Endothelial cell (in vitro differentiated cells): ENCODE measurements around the gene IGF2BP2. TPM values are rescaled to one million over a fixed set of nuclear protein-coding genes. Genes with fewer than 3 reads are reported as not detected.

Experiments
- DNase-seq: peaks from one replicate; pipeline ENCODE4 v3.0.0; 2021; ENCODE audit warnings: low spot score
- H3K27ac Mint-ChIP-seq: one replicate; pipeline ENCODE4 v1.8.0; 2021; ENCODE audit warnings: mixed read lengths, inconsistent platforms; ENCODE audit not compliant: unreplicated experiment
- H3K27me3 Mint-ChIP-seq: one replicate; pipeline ENCODE4 v1.8.0; 2021; ENCODE audit warnings: mild to moderate bottlenecking, moderate library complexity, mixed read lengths, inconsistent platforms; ENCODE audit not compliant: unreplicated experiment
- H3K36me3 Mint-ChIP-seq: one replicate; pipeline ENCODE4 v1.8.0; 2021; ENCODE audit warnings: mild to moderate bottlenecking, low read depth, mixed read lengths, inconsistent platforms; ENCODE audit not compliant: unreplicated experiment
- H3K4me1 Mint-ChIP-seq: one replicate; pipeline ENCODE4 v1.8.0; 2021; ENCODE audit warnings: mild to moderate bottlenecking, mixed read lengths, inconsistent platforms; ENCODE audit not compliant: unreplicated experiment
- H3K4me3 Mint-ChIP-seq: one replicate; pipeline ENCODE4 v1.8.0; 2021; ENCODE audit warnings: mild to moderate bottlenecking, mixed read lengths, inconsistent platforms; ENCODE audit not compliant: unreplicated experiment
- H3K9me3 Mint-ChIP-seq: one replicate; pipeline ENCODE4 v1.8.0; 2021; ENCODE audit warnings: mixed read lengths, inconsistent platforms; ENCODE audit not compliant: unreplicated experiment
- CTCF ChIP-seq: fragments of 200-600 bp; sonication (generic); IDR thresholded peaks from one replicate; pipeline ENCODE4 v1.5.0; 2021; ENCODE audit warnings: antibody characterized with exemption; ENCODE audit not compliant: unreplicated experiment
- total RNA-seq: library from RNA; stranded (reverse); fragmentation: NEBNext Ultra II Directional; extraction: Animal tissue kit (Norgen Biotek cat#: 25700); gene quantifications from one replicate; pipeline ENCODE4 v1.2.1, GENCODE V29; 2021; ENCODE audit not compliant: unreplicated experiment

The IGF2BP2 gene
- total RNA-seq, 1 donor from 2014 or later, result 165 TPM

DNA sequence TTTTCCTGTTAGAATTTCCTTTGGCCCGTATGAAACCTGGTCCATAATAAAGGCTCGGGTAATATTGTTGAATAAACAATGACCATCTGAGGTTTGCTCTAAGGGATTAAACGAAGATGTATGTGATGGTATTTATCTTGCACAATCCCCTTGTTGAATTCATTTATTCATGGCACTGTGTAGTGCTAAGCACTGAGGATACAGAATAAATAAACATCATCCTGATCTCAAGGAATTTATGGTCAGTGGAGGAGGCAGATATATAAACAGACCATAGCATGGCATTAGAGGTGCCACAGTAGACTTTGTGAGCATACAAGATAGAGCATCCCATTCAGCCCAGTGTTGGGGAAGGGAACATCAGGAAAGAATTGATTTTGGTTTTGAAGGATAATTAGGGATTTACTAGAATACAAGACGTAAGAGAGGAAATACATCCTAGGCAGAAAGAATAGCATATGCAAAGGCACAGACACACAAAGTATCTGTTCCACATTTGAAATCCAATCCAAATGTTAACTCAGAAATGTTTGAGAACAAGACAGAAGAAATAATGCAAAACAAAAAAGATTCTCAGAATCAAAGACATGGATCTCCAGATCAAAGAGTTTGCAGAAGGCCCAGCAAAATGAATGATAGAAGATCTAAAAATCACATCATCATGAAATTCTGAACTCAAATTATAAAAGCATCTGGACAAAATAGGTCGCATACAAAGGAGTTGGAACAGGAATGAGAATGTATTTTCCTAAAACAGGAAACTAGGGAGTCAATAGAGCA lies 5.4 kb upstream of the IGF2BP2 start:
- H3K4me3 Mint-ChIP-seq, result no peak overlapping the region
- H3K27me3 Mint-ChIP-seq, result peaks cover 14% of the 10 kb centered on the region
- no peak for DNase-seq
- peaks cover 34% of the 10 kb centered on the region for H3K36me3 Mint-ChIP-seq
- H3K27ac Mint-ChIP-seq, result no peak overlapping the region
- no peaks in the 10 kb centered on the region for H3K9me3 Mint-ChIP-seq
- no peak for TF ChIP-seq CTCF
- peaks cover 12% of the 10 kb centered on the region for H3K4me1 Mint-ChIP-seq

- no peak for TF ChIP-seq CTCF
- no peak overlapping the region for H3K4me3 Mint-ChIP-seq
- peaks cover 12% of the 10 kb centered on the region for H3K4me1 Mint-ChIP-seq
- no peak overlapping the region for H3K27ac Mint-ChIP-seq
- DNase-seq, result no peak
- no peaks in the 10 kb centered on the region for H3K9me3 Mint-ChIP-seq
- H3K36me3 Mint-ChIP-seq, result peaks cover 34% of the 10 kb centered on the region
- H3K27me3 Mint-ChIP-seq, result peaks cover 16% of the 10 kb centered on the region
Measured at GRCh38 chr3:185828755-185829154, 3.9 kb upstream of the IGF2BP2 start.

DNA sequence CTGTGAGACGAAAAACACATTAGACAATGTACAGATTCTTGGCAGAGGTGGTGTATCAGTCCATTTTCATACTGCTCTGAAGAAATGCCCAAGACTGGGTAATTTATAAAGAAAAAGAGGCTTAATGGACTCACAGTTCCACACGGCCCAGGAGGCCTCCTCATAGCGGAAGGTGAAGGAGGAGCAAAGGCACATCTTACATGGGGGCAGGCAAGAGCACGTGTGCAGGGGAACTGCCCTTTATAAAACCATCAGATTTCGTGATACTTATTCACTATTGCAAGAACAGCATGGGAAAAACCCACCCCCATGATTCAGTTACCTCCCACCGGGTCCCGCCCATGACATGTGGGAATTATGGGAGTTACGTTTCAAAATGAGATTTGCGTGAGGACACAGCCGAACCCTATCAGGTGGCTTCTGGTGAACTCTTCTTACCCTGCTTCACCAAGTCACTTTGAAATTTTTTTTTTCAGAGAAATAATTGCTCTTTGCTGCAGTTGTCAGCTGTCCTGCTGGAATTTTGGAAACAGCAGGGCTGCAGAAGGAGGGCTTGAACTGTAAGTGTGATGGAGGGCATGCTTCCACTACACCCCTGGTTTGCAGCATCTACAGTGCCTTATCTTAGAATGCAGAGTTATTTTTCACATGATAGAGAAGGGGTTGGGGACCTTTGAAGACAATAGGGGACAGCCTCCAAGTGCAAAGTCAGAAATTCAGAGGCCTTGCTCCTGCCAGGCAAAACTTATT lies 2.9 kb upstream of the IGF2BP2 start:
- H3K4me1 Mint-ChIP-seq, result peaks cover 15% of the 10 kb centered on the region
- peaks cover 20% of the 10 kb centered on the region for H3K27me3 Mint-ChIP-seq
- H3K27ac Mint-ChIP-seq, result peak overlapping the region; percentile 27
- H3K4me3 Mint-ChIP-seq, result peak overlapping the region; percentile 94
- no peak for TF ChIP-seq CTCF
- no peak for DNase-seq
- H3K9me3 Mint-ChIP-seq, result no peaks in the 10 kb centered on the region
- H3K36me3 Mint-ChIP-seq, result peaks cover 34% of the 10 kb centered on the region

GRCh38 chr3:185825639-185826481 lies 1.0 kb upstream of the IGF2BP2 start:
- no peaks in the 10 kb centered on the region for H3K9me3 Mint-ChIP-seq
- peaks cover 34% of the 10 kb centered on the region for H3K36me3 Mint-ChIP-seq
- DNase-seq, result peak; percentile 58
- peaks cover 17% of the 10 kb centered on the region for H3K27me3 Mint-ChIP-seq
- H3K4me3 Mint-ChIP-seq, result peak overlapping the region; percentile 94
- H3K27ac Mint-ChIP-seq, result peak overlapping the region; percentile 86
- no peak for TF ChIP-seq CTCF
- H3K4me1 Mint-ChIP-seq, result peaks cover 25% of the 10 kb centered on the region
